ENCODE data around the gene TMCC2. TPM values are rescaled to one million over a fixed set of nuclear protein-coding genes. Genes with fewer than 3 reads are reported as not detected.

Gene TMCC2
- total RNA-seq, 4 donors from 2014 or later = 0.96 to 4.9 (median 2.2) TPM

- TF ChIP-seq CTCF (IDR thresholded peaks at IDR 0.05) = no peak
- ATAC-seq (ENCODE audit: low FRiP score) (peak; percentile 41), DNase-seq (ENCODE audit: low spot score) (no peak)
These were observed 39.6 kb upstream of the TMCC2 start for GRCh38 chr1:205188098-205188497.

- TF ChIP-seq CTCF (IDR thresholded peaks at IDR 0.05) = no peak
- ATAC-seq (ENCODE audit: low FRiP score) = no peak
- DNase-seq (ENCODE audit: low spot score) = no peak
These were observed 39.1 kb upstream of the TMCC2 start for GRCh38 chr1:205188596-205188995.

- ATAC-seq (ENCODE audit: low FRiP score) (no peak), DNase-seq (ENCODE audit: low spot score) (no peak)
- no peak for TF ChIP-seq CTCF (IDR thresholded peaks at IDR 0.05)
These were observed 38.6 kb upstream of the TMCC2 start for GRCh38 chr1:205189131-205189530.

- TF ChIP-seq CTCF (IDR thresholded peaks at IDR 0.05) = no peak
- DNase-seq (ENCODE audit: low spot score) (no peak), ATAC-seq (ENCODE audit: low FRiP score) (no peak)
These were observed 36.7 kb upstream of the TMCC2 start for GRCh38 chr1:205190845-205191577.

- TF ChIP-seq CTCF (IDR thresholded peaks at IDR 0.05) = no peak
- ATAC-seq (ENCODE audit: low FRiP score) (no peak), DNase-seq (ENCODE audit: low spot score) (no peak)
These were observed 36.1 kb upstream of the TMCC2 start for GRCh38 chr1:205191622-205192021.

GRCh38 chr1:205192287-205192686, 35.5 kb upstream of the TMCC2 start:
- DNase-seq (ENCODE audit: low spot score) (no peak), ATAC-seq (ENCODE audit: low FRiP score) (no peak)
- no peak for TF ChIP-seq CTCF (IDR thresholded peaks at IDR 0.05)

Data from omental fat pad (tissue), 4 donors.